ENCODE measurements around the gene SNTB2.

The SNTB2 gene

DNA sequence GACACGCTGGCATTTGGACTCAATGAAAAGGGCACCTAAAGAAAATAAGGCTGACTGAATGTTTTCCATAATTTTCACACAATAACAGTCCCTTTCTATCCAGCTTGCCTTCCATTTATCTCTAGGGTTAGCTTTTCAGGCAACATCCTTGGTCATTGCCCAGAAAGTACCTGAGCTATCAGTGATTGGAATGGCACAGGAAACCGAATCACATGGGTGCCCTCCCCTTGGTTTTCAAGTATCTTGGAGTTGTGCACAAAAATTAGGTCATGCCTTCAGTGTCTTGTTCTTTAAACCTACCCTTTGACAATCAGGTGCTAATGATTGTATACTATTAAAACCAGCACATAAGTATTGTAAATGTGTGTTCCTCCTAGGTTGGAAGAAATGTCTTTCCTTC lies 120.9 kb downstream of the SNTB2 start:
- no peak for DNase-seq (ENCODE audit: low spot score)
- no peak overlapping the region for H3K27ac ChIP-seq
- H3K4me3 ChIP-seq = no peak overlapping the region
- TF ChIP-seq, protein P1, sequence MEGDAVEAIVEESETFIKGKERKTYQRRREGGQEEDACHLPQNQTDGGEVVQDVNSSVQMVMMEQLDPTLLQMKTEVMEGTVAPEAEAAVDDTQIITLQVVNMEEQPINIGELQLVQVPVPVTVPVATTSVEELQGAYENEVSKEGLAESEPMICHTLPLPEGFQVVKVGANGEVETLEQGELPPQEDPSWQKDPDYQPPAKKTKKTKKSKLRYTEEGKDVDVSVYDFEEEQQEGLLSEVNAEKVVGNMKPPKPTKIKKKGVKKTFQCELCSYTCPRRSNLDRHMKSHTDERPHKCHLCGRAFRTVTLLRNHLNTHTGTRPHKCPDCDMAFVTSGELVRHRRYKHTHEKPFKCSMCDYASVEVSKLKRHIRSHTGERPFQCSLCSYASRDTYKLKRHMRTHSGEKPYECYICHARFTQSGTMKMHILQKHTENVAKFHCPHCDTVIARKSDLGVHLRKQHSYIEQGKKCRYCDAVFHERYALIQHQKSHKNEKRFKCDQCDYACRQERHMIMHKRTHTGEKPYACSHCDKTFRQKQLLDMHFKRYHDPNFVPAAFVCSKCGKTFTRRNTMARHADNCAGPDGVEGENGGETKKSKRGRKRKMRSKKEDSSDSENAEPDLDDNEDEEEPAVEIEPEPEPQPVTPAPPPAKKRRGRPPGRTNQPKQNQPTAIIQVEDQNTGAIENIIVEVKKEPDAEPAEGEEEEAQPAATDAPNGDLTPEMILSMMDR (IDR thresholded peaks at IDR 0.05) = no peak

GRCh38 chr16:69309316-69309715 lies 122.4 kb downstream of the SNTB2 start:
- no peak overlapping the region for H3K4me3 ChIP-seq
- DNase-seq (ENCODE audit: low spot score) = no peak
- no peak overlapping the region for H3K27ac ChIP-seq
- TF ChIP-seq, protein P1 (IDR thresholded peaks at IDR 0.05) = no peak

GRCh38 chr16:69310653-69311532 lies 123.9 kb downstream of the SNTB2 start, which contains the start of gene VPS4A:
TSS of gene VPS4A (plus strand) at chr16:69311350. CDS start at chr16:69311512, 162 bp downstream.
- peak; percentile 97 for DNase-seq (ENCODE audit: low spot score)
- TF ChIP-seq, protein P1 (IDR thresholded peaks at IDR 0.05) = peak; percentile 94
- peak within 1 kb of the TSS; percentile 100 for H3K4me3 ChIP-seq
- peak within 1 kb of the TSS; percentile 75 to 96 for H3K27ac ChIP-seq

DNA sequence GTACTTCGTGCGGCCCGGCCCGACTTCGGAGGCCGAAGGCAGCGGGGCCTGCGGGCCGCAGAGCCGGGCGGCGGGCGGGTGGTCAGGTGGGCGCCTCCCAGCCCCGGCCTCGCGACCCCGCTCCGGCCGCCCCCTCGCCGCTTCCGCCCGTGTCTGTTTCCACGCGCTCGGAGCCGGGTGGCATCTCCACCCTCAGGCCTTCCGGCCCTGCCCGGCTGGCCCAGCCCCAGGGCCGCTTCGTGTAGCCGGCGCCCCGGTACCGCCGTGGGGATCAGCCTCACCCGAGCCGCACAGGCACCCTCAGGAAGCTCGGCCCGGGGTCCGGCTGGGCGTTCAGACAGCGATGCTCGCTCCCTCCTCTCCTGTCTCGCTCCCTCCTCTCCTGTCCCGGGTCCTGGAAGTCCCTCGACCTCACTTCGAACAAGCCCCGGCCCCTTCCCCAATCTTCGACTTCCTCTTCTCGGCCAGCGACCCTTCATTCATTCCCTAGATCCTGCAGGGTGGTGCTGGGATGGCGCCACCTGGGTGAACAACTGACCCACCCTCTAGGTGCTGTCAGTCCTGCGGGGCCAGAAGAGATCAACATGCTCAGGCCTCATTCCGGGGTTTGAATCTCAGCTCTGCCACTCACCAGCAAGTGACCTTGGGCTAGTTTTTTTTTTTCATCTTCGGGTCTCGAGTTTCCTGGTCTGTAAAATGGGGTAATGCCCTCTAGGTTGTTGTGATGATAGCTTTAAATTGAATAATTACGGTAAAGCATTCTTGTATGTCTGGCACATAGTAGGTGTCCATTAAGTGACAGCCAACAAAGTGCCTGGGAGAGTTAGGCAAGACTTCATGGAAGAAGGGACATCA lies 124.8 kb downstream of the SNTB2 start:
- Histone ChIP-seq H3K4me3 (peak overlapping the region; percentile 100), H3K27ac (peak overlapping the region; percentile 75 to 96)
- DNase-seq (ENCODE audit: low spot score) = peak; percentile 75
- TF ChIP-seq, protein P1 (IDR thresholded peaks at IDR 0.05) = no peak

DNA sequence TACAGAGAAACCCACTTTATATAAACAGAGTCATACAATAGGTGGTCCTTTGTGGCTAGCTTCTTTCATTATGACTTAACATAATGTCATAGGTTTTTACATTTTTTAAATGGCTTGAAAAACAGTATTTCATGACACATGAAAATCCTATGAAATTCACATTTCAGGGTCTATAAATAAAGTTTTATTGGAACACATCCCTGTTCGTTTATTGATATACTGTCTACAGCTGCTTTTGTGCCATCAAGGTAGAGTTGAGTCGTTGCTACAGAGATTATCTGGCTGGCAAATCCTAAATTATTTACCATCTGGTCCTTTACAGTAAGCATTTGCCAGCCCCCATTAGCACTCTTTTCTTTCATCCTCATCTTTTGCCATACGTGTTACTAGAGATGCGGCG lies 126.5 kb downstream of the SNTB2 start:
- TF ChIP-seq, protein P1 (IDR thresholded peaks at IDR 0.05) = no peak
- H3K27ac ChIP-seq = no peak overlapping the region
- no peak overlapping the region for H3K4me3 ChIP-seq
- DNase-seq (ENCODE audit: low spot score) = no peak

- Histone ChIP-seq H3K27ac (no peak overlapping the region), H3K4me3 (no peak overlapping the region)
- no peak for DNase-seq (ENCODE audit: low spot score)
- TF ChIP-seq, protein P1 (IDR thresholded peaks at IDR 0.05) = no peak
Measured at GRCh38 chr16:69314534-69314933, 127.6 kb downstream of the SNTB2 start.
